Activated effector memory CD4-positive, alpha-beta T cell treated with Interleukin-2 at 50 U/mL for 16 hours (primary cell): ENCODE results near the gene GDPD5.
"Not testable (repeated sequence)": the region's sequence is repeated elsewhere in the genome, so short reads cannot be mapped to it uniquely, and the experiment has no call there.

Source experiments
- DNase-seq: peaks from one replicate; pipeline ENCODE4 v3.0.0-alpha.2; 2020

Gene GDPD5

GRCh38 chr11:75424396-75424795 lies 101.3 kb downstream of the GDPD5 start:
- no peak for DNase-seq

GRCh38 chr11:75423721-75424120 lies 102.0 kb downstream of the GDPD5 start:
- DNase-seq: no peak

GRCh38 chr11:75422248-75423231 lies 103.2 kb downstream of the GDPD5 start:
- DNase-seq: no peak

DNA sequence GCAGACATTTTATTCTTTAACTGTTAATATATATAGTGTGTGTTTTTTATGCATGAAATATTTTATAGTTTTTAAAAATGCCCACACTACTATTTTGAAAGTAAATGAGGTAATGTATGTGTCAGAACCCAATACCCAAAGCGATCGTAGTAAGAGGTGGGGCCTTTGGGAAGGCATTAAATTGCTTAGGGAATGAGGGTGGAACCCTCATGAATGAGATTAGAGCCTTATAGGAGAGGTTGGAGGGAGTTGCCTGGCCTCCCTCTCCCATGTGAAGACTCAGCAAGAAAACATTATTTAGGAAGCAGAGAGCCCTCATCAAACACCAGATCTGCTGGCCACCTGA lies 103.9 kb downstream of the GDPD5 start:
- DNase-seq: no peak

DNA sequence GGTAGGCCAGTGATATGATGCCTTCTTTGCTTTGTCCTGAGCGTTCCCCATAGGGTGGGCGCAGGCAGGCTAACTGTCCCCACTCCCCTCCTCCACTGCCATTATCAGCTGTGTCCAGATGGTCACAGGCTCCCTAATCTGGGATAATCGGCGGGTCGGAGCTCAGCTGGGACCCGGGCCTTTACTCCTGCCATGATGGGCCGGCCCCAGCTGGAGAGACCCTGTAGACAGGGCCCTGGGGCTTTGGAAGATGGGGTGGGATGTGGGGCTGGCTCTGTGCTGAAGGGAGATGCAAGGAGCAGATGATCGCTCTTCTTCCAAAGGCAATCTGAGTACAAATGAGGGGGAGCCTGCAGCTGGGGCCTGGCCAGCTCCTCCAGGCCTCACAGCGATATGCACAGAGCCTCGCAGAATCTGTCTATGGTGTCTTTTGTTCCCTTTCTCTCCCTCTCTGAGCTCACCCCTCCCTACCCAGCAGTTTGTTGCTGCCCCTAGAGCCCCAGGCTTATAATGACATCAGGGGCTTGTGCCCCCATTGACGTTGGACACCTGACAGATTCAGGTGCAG lies 104.6 kb downstream of the GDPD5 start:
- no peak for DNase-seq

DNA sequence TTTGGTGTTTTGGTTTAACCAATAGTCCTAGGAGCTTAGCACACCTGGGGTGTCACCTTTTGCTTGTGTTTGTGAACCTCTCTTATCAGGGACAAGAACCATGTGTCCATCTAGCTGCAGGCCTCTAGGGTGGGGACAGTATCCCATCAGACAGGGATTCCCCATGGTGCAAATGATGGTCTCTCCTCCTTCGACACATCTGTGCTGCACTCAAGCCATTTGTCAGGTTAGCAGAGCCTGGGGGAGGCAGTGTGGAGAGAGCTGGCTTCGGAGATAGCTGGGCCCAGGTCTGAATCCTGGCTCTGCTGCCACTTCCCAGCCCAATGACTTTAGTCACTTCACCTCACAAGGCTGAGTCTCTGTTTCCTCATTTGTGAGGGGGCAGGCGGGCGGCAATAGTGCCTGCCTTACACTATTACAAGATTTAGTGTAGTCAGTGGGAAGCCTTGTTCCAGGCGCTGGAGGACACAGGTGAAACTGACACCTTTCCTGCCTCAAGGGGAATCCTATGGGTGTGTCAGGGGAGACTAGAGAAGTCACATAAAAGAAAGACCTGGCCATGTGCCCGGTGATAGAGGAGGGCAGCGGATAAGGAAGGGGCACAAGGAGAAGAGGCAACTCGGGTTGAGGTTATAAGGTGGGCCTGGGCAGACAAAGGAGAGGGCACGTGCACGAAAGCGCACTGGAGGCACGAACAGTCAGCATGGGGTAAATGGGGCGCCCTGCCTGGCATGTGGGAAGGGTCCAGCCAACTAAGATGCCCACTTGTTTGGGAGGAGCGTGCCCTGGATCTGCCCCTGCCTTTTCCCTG lies 105.3 kb downstream of the GDPD5 start:
- DNase-seq: no peak

DNA sequence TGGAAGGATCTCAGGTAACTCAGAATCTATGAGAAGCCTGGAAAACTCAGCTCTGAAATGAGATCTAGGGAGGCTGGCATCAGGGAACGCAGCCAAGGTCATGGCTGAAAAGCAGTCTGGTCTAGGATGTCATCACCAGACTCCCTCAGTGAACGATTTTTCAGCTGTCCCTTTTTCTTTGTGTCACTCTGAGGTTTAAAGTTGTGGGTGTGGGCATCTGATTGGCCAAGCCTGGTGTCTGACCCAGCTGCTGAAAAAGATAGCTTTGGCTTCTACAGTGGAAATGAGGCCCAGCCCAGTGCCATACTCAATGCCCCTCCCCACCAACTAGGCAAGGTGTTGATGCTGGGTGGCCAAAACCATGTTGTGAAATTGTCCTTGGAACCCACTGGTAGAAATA lies 111.9 kb downstream of the GDPD5 start:
- no peak for DNase-seq

DNA sequence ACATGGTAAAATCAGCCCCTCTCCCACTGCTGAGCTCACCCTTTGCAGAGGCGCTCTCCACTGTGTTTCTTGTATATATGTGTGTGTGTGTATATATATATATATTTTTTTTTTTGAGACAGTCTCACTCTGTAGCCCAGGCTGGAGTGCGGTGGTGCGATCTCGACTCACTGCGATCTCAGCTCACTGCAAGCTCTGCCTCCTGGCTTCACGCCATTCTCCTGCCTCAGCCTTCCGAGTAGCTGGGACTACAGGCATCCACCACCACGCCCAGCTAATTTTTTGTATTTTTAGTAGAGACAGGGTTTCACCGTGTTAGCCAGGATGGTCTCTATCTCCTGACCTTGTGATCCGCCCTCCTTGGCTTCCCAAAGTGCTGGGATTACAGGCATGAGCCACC lies 112.6 kb downstream of the GDPD5 start:
- DNase-seq: not testable (repeated sequence)

GRCh38 chr11:75409971-75410370 lies 115.8 kb downstream of the GDPD5 start:
- DNase-seq: not testable (repeated sequence)

- no peak for DNase-seq
Observed at GRCh38 chr11:75408957-75409219, 116.9 kb downstream of the GDPD5 start.

- DNase-seq: no peak
Observed at GRCh38 chr11:75406338-75406777, 119.4 kb downstream of the GDPD5 start.

DNA sequence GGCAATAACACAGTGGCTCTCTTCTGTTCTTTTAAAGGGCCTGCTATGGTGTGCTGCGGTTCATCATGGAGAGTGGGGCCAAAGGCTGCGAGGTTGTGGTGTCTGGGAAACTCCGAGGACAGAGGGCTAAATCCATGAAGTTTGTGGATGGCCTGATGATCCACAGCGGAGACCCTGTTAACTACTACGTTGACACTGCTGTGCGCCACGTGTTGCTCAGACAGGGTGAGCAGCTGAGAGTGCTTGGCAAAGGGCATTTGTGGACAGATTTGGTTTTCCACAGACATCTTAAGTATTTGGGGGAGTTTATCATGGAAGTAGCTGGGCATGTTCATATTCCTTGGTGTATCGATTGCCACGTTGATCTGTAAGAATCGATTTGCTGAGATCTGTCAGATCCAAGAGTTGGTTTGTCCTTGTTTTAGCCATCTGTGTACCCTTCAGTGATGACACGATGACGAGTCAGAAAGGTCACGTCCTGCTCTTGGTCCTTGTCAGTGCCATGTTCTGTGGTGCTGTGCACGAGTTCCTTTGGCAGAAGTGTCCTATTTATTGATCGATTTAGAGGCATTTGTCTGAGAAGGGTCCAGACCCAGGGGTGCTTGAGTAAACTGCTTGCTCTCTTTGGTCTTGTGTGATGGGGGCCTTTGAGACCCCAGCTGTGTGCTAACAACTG lies 121.6 kb downstream of the GDPD5 start:
- DNase-seq: no peak

- DNase-seq: no peak
Observed at GRCh38 chr11:75403037-75403436, 122.7 kb downstream of the GDPD5 start.

DNA sequence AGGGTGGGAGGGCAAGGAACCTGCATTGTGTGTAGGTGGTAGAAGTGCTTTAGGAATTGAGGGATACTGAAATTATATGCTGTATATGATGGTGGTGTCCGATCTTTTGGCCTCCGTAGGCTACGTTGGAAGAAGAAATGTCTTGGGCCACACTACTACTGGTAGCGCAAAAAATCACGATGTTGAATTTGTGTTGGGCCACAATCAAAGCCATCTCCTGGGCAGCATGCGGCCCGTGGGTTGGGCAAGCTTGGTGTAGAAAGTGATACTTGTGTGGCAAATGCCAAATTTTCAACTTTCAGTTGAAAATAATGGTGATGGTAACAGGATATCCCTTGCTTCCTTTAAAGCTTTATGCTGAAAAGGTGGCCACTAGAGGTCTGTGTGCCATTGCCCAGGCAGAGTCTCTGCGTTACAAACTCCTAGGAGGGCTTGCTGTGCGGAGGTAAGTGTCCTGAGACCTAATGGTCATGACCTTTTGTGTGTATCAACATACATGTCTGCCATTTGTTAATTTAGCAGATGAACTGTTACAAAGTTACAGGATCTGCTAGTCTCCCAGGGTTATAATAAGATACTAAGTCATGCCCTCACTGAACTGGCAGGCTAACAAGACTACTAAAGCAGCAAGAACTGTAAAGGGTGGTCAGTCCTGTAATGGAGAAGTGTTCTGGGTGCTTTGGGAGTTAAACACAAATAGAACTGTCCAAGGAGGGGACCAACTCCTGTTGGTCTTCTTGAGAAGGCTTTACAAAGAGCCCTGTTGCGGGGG lies 123.6 kb downstream of the GDPD5 start:
- DNase-seq: no peak

GRCh38 chr11:75400146-75400865 lies 125.4 kb downstream of the GDPD5 start:
- DNase-seq: peak; percentile 13

DNA sequence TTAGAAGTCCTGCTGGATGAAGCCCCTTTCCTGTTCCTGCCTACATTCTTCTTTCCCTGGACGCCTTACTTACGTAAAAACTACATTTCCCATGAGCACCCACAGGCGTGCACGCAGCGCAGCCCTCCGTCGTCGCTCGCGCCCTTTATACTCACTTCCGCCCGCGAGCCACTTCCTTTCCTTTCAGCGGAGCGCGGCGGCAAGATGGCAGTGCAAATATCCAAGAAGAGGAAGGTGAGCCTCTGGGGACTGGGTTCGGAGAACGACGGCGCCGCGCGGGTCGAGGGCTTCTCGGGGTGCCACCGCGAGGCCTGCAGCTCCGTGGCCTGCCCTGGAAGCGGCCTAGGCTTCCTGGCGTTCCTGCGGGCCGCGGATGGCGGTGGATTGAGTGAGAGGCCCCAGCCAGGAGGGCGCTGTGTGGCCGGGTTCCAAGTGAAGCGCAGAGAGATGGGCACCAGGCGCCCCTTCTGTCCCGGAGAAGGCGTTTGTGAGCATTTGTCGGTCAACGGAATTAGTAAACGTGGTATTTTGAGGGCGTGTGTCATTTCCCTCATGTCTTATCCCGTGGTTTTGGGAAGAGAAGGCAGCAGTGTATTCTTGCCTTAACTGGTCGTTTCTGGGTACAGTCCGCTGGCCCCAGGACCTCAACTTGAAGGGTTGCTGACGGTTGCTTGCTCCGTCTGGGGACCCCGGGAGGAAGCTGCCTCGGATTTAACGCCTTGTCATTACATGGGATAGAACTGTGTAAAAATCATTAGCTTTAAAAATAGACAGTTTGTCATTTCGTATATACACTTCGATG lies 126.2 kb downstream of the GDPD5 start, which contains the start of gene RPS3:
Gene RPS3 (plus strand): TSS at position 175 of the 802 bp plus-strand sequence. CDS start 30 bp downstream, at position 205.
- DNase-seq: peak; percentile 84

DNA sequence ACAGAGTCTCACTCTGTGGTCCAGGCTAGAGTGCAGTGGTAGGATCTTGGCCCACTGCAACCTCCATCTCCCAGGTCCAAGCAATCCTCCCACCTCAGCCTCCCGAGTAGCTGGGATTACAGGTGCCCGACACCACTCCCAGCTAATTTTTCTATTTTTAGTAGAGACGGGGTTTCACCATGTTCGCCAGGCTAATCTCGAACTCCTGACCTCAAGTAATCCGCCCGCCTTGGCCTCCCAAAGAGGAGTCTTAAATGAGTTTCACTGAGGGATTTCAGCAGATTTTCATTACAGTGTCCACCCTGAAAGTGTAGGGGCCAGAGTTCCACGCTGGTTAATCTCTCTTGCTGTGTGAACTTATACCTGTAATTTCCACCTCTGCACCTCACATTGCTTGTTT lies 126.8 kb downstream of the GDPD5 start:
- no peak for DNase-seq

DNA sequence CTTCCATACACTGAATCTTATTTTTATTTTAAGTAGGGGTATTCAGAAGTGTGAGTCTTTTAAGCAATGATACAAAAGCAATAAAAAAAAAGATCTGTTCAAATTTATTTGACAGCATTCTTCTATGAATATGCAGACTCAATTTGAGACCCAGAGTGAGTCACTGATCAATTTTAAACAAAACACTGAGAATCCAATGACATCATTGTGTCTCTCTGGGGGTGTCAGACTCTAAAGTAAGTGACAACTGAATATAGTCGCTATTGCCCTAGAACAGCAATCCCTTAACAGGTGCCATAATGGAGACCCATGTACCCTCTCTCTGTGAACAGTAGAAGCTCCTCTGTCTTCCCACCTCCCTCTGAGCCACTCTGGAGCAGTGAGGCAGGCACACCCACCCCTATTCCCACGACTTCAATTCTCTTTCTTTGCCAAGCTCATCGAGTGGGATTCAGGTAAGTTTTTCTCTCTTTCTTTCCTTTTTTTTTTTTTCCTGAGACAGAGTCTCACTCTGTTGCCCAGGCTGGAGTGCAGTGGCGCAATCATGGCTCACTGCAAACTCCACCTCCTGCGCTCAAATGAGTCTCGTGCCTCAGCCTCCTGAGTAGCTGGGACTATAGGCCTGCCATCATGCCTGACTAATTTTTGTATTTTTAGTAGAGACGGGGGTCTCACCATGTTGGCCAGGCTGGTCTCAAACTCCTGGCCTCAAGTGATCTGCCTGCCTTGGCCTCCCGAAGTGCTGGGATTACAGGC lies 131.5 kb downstream of the GDPD5 start:
- DNase-seq: no peak

GRCh38 chr11:75389925-75390324 lies 135.8 kb downstream of the GDPD5 start:
- DNase-seq: no peak

GRCh38 chr11:75389276-75389605 lies 136.5 kb downstream of the GDPD5 start:
- DNase-seq: no peak
